T-cell (primary cell): ENCODE measurements around the gene EFHC1. TPM values are rescaled to one million over a fixed set of nuclear protein-coding genes. Genes with fewer than 3 reads are reported as not detected.

Source experiments
- ATAC-seq, 4 experiments: fragments of 200-7000 bp in 3 of 4; fragments of 150-1000 bp in 1 of 4; cut with Tn5 transposase; replicated peaks in 1 of 4; 1 replicate in 3 of 4; 2 replicates in 1 of 4; pipeline ENCODE4 v1.10.0; 2021; ENCODE audit warnings: moderate library complexity in 3 of 4, mild to moderate bottlenecking in 2 of 4, moderate number of reproducible peaks in 1 of 4
- CTCF ChIA-PET, 2 donors: fragments of 300-600 bp; sonication (Branson Sonifier 250); formaldehyde crosslinking; loops; one replicate each; lab custom pipeline; 2022; ENCODE audit warnings: antibody characterized with exemption in 2 of 2; lab: Charles Lee
- POLR2A ChIA-PET, 2 donors: fragments of 300-600 bp; sonication (Branson Sonifier 250); formaldehyde crosslinking; loops; one replicate each; lab custom pipeline; 2022; ENCODE audit warnings: antibody characterized with exemption in 2 of 2; lab: Charles Lee
- DNase-seq, 35 experiments: peaks; one replicate each; pipeline versions ENCODE4 v3.0.0 to v3.0.0-alpha.2; 2013 to 2023
- H3K27ac ChIP-seq: one replicate; pipeline ENCODE4 v1.5.1; 2013; ENCODE audit warnings: low read length
- H3K27me3 ChIP-seq, 2 experiments: replicated peaks in 1 of 2; 1 replicate in 1 of 2; 2 replicates in 1 of 2; pipeline versions ENCODE4 v1.6.1 to v1.7.0; 2013; ENCODE audit warnings: low read length in 1 of 2, mixed read lengths in 1 of 2; ENCODE audit not compliant: control insufficient read depth in 2 of 2, insufficient read depth in 2 of 2; ENCODE audit errors: extremely low read depth in 1 of 2
- H3K36me3 ChIP-seq, 2 donors: 1 replicate in 1 of 2; 2 replicates in 1 of 2; pipeline versions ENCODE4 v1.6.1 to v1.7.0; 2013; ENCODE audit warnings: low read length in 1 of 2; ENCODE audit not compliant: control insufficient read depth in 2 of 2, insufficient read depth in 1 of 2; ENCODE audit errors: extremely low read depth in 1 of 2
- H3K4me1 ChIP-seq, 2 experiments: 1 replicate in 1 of 2; 2 replicates in 1 of 2; pipeline versions ENCODE4 v1.6.1 to v1.7.0; 2013; ENCODE audit warnings: low read length in 2 of 2, mixed read lengths in 1 of 2; ENCODE audit not compliant: insufficient read depth in 2 of 2, control insufficient read depth in 1 of 2; ENCODE audit errors: extremely low read depth in 1 of 2
- H3K4me3 ChIP-seq, 2 donors: 1 replicate in 1 of 2; 2 replicates in 1 of 2; pipeline versions ENCODE4 v1.5.1 to v1.7.0; 2013; ENCODE audit warnings: mild to moderate bottlenecking in 2 of 2, low read length in 1 of 2, moderate library complexity in 1 of 2; ENCODE audit not compliant: control insufficient read depth in 1 of 2; ENCODE audit errors: extremely low read depth in 1 of 2
- H3K9me3 ChIP-seq: 2 replicates; pipeline ENCODE4 v1.7.0; 2013
- H3K27ac Mint-ChIP-seq, 2 donors: one replicate each; pipeline ENCODE4 v1.8.0; 2020 to 2021; ENCODE audit warnings: mild to moderate bottlenecking in 2 of 2, mixed read lengths in 2 of 2
- H3K27me3 Mint-ChIP-seq, 2 donors: one replicate each; pipeline ENCODE4 v1.8.0; 2021 to 2022; ENCODE audit warnings: mixed read lengths in 2 of 2
- H3K36me3 Mint-ChIP-seq: one replicate; pipeline ENCODE4 v1.8.0; 2021; ENCODE audit warnings: mixed read lengths
- H3K4me1 Mint-ChIP-seq, 3 donors: one replicate each; pipeline ENCODE4 v1.8.0; 2020 to 2022; ENCODE audit warnings: mixed read lengths in 3 of 3, mild to moderate bottlenecking in 1 of 3
- H3K4me3 Mint-ChIP-seq, 3 donors: one replicate each; pipeline ENCODE4 v1.8.0; 2020 to 2022; ENCODE audit warnings: mild to moderate bottlenecking in 3 of 3, mixed read lengths in 3 of 3, moderate library complexity in 3 of 3
- H3K9me3 Mint-ChIP-seq, 3 donors: one replicate each; pipeline ENCODE4 v1.8.0; 2020 to 2022; ENCODE audit warnings: mixed read lengths in 3 of 3
- WGBS: methylation state at CpG from one replicate; pipeline ENCODE4 v1.1.5; 2013; ENCODE audit warnings: missing lambda C conversion rate; ENCODE audit not compliant: insufficient coverage; 5-methylcytosine and 5-hydroxymethylcytosine counted together
- total RNA-seq, 35 experiments: library from RNA in 6 of 35; stranded (reverse) in 6 of 35; fragments of 120-200 nt in 1 of 35; gene quantifications; one replicate each; pipeline versions ENCODE4 v1.2.1 to v1.2.4 and lab custom pipeline; 2013 to 2026

EFHC1 gene
- total RNA-seq, 5 donors from 2014 or later (not counting 1 experiment from before 2014, with no cell fraction given), result 4.5 to 8.6 (median 6.2) TPM

- H3K9me3 ChIP-seq, result no peaks in the 10 kb centered on the region
- H3K27ac ChIP-seq, result no peak overlapping the region
- H3K27me3 Mint-ChIP-seq, result no peaks in the 10 kb centered on the region
- no peak overlapping the region for H3K27ac Mint-ChIP-seq
- H3K4me3 Mint-ChIP-seq, result no peak overlapping the region
- WGBS, result 93% methylated on average over 2 of the region's 3 CpGs
- no peaks in the 10 kb centered on the region for H3K4me1 ChIP-seq
- CTCF ChIA-PET, result no interaction called here
- H3K36me3 ChIP-seq, result no peaks in the 10 kb centered on the region
- no peak overlapping the region for H3K4me3 ChIP-seq
- POLR2A ChIA-PET, result no interaction called here
- DNase-seq (no peak), ATAC-seq (no peak)
- peaks cover 4 to 12% (median 7%) of the 10 kb centered on the region in 3 donors for H3K9me3 Mint-ChIP-seq
- H3K36me3 Mint-ChIP-seq, result peaks cover 4% of the 10 kb centered on the region
- H3K27me3 ChIP-seq, result no peaks in the 10 kb centered on the region
- no peaks in the 10 kb centered on the region for H3K4me1 Mint-ChIP-seq
Observed at GRCh38 chr6:52495922-52496321, 75.8 kb downstream of the EFHC1 start.

GRCh38 chr6:52496631-52497030, 76.5 kb downstream of the EFHC1 start:
- peaks cover 4 to 12% (median 7%) of the 10 kb centered on the region in 3 donors for H3K9me3 Mint-ChIP-seq
- Histone ChIP-seq H3K36me3 (no peaks in the 10 kb centered on the region), H3K27me3 (no peaks in the 10 kb centered on the region), H3K27ac (no peak overlapping the region), H3K4me3 (no peak overlapping the region), H3K9me3 (no peaks in the 10 kb centered on the region), H3K4me1 (no peaks in the 10 kb centered on the region)
- H3K27me3 Mint-ChIP-seq, result no peaks in the 10 kb centered on the region
- peaks cover 4% of the 10 kb centered on the region for H3K36me3 Mint-ChIP-seq
- ATAC-seq (no peak), DNase-seq (no peak)
- H3K4me3 Mint-ChIP-seq, result no peak overlapping the region
- CTCF ChIA-PET, result no interaction called here
- no peaks in the 10 kb centered on the region for H3K4me1 Mint-ChIP-seq
- POLR2A ChIA-PET, result no interaction called here
- WGBS, result 100% methylated on average over 1 of the region's 2 CpGs
- H3K27ac Mint-ChIP-seq, result no peak overlapping the region

GRCh38 chr6:52497652-52498408, 77.7 kb downstream of the EFHC1 start:
- no peak for ATAC-seq
- CTCF ChIA-PET, result interaction anchor here in 1 of 2 donors (0.6 kb wide), 1 partner anchor 16 kb away, joined by 3 read pairs; no protein-coding TSS in a partner anchor

DNA sequence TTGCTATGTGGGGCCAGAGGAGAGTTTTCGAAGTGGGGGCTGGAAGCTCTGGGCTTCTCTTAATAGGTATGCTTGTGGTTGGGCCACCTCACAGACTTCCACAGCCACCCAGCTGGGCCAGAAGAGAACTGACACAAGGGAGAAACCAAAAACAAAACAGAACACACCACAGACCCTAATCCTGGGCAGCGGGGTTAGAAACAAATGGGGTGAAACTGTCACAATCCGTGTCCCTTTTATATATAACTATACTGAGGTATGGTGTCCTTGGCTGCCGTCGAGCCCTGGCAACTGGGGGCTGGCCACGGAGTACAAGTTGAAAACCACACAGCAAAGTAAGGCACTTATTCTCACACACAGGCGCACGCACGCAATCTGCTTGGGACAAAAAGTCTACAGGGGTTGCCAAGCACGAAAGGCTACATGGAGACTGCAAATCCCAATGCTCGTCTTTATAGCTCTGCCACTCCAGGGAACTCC, 78.4 kb downstream of the EFHC1 start:
- 100% methylated on average over 4 of the region's 11 CpGs for WGBS
- DNase-seq (no peak), ATAC-seq (no peak)
- Histone ChIP-seq H3K27ac (no peak overlapping the region), H3K36me3 (no peaks in the 10 kb centered on the region), H3K27me3 (no peaks in the 10 kb centered on the region), H3K4me3 (no peak overlapping the region), H3K4me1 (no peaks in the 10 kb centered on the region), H3K9me3 (no peaks in the 10 kb centered on the region)
- POLR2A ChIA-PET, result no interaction called here
- H3K36me3 Mint-ChIP-seq, result peaks cover 15% of the 10 kb centered on the region
- CTCF ChIA-PET, result interaction anchor here in 1 of 2 donors (0.6 kb wide), 1 partner anchor 130 kb away, joined by 3 read pairs; no protein-coding TSS in a partner anchor
- H3K27ac Mint-ChIP-seq, result no peak overlapping the region
- H3K9me3 Mint-ChIP-seq, result peaks cover 4 to 12% (median 7%) of the 10 kb centered on the region in 3 donors
- no peak overlapping the region for H3K4me3 Mint-ChIP-seq
- no peaks in the 10 kb centered on the region for H3K27me3 Mint-ChIP-seq
- H3K4me1 Mint-ChIP-seq, result no peaks in the 10 kb centered on the region

More at GRCh38 chr6:52497652-52498408, 77.7 kb downstream of the EFHC1 start:
- H3K36me3 Mint-ChIP-seq, result peaks cover 14% of the 10 kb centered on the region
- no peak overlapping the region for H3K27ac Mint-ChIP-seq
- POLR2A ChIA-PET, result no interaction called here
- no peaks in the 10 kb centered on the region for H3K9me3 ChIP-seq
- H3K4me3 Mint-ChIP-seq, result no peak overlapping the region
- WGBS, result 89% methylated on average over 7 of the region's 14 CpGs
- no peaks in the 10 kb centered on the region for H3K27me3 ChIP-seq
- H3K27ac ChIP-seq, result no peak overlapping the region
- H3K36me3 ChIP-seq, result no peaks in the 10 kb centered on the region
- H3K4me1 ChIP-seq, result no peaks in the 10 kb centered on the region
- DNase-seq, result no peak
- H3K4me1 Mint-ChIP-seq, result no peaks in the 10 kb centered on the region
- H3K9me3 Mint-ChIP-seq, result peaks cover 4 to 12% (median 7%) of the 10 kb centered on the region in 3 donors
- no peaks in the 10 kb centered on the region for H3K27me3 Mint-ChIP-seq
- no peak overlapping the region for H3K4me3 ChIP-seq

- no peaks in the 10 kb centered on the region for H3K27me3 Mint-ChIP-seq
- H3K27ac ChIP-seq, result no peak overlapping the region
- peaks cover 19% of the 10 kb centered on the region for H3K36me3 Mint-ChIP-seq
- POLR2A ChIA-PET, result no interaction called here
- no peak for DNase-seq
- H3K4me3 ChIP-seq, result no peak overlapping the region
- no peaks in the 10 kb centered on the region for H3K27me3 ChIP-seq
- peaks cover 0 to 1% of the 10 kb centered on the region in 2 experiments for H3K4me1 ChIP-seq
- H3K4me1 Mint-ChIP-seq, result no peaks in the 10 kb centered on the region
- CTCF ChIA-PET, result interaction anchor here in 1 of 2 donors (0.6 kb wide), 2 partner anchors 54 to 131 kb away, joined by 3 to 5 read pairs; no protein-coding TSS in a partner anchor
- no peaks in the 10 kb centered on the region for H3K9me3 ChIP-seq
- peaks cover 0 to 2% of the 10 kb centered on the region in 2 donors for H3K36me3 ChIP-seq
- no CpG with 5 or more reads among the region's 1 CpG for WGBS
- peaks cover 4 to 12% (median 7%) of the 10 kb centered on the region in 3 donors for H3K9me3 Mint-ChIP-seq
- ATAC-seq, result no peak
- no peak overlapping the region for H3K4me3 Mint-ChIP-seq
- H3K27ac Mint-ChIP-seq, result no peak overlapping the region
Observed at GRCh38 chr6:52499026-52499425, 78.9 kb downstream of the EFHC1 start.

DNA sequence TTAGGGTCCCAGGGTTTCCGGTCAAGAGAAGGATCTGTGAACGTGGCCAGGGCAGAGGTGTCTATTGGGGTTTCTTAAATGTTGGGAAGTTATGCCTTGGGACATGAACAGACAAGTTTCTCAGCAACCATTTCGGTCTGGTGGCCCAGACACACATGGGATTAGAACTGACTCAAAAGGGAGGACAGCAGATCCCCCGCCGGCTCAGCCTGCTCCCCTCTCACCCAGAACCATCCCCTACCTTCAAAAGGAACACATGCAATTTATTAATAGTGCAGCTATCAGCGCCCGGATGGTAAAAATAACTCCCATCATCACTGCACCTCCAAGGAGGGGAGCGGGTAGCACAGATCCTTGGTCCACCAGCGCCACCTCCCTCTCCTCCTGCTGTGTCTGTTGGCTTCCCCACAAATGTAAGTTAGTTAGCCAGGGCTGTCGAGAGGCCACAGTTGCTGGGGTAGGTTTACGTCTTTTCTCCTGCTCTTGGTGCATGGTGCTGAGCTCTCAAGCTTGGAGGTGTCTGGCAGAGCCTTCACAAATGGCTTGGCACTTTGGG, 79.6 kb downstream of the EFHC1 start:
- H3K4me3 Mint-ChIP-seq, result no peak overlapping the region
- H3K27me3 Mint-ChIP-seq, result no peaks in the 10 kb centered on the region
- H3K27ac Mint-ChIP-seq, result no peak overlapping the region
- peaks cover 4 to 6% (median 5%) of the 10 kb centered on the region in 3 donors for H3K9me3 Mint-ChIP-seq
- Histone ChIP-seq H3K36me3 (peaks cover under 1 to 2% of the 10 kb centered on the region in 2 donors), H3K4me3 (no peak overlapping the region), H3K27ac (no peak overlapping the region), H3K4me1 (peaks cover 0 to 9% of the 10 kb centered on the region in 2 experiments), H3K9me3 (no peaks in the 10 kb centered on the region), H3K27me3 (no peaks in the 10 kb centered on the region)
- H3K4me1 Mint-ChIP-seq, result no peaks in the 10 kb centered on the region
- DNase-seq (no peak), ATAC-seq (no peak)
- 100% methylated on average over 2 of the region's 11 CpGs for WGBS
- CTCF ChIA-PET, result interaction anchor here in 1 of 2 donors (0.6 kb wide), 1 partner anchor 55 kb away, joined by 5 read pairs; no protein-coding TSS in a partner anchor
- POLR2A ChIA-PET, result no interaction called here
- H3K36me3 Mint-ChIP-seq, result peaks cover 21% of the 10 kb centered on the region
